K562 (cell line): ENCODE measurements around the gene RALA. TPM values are rescaled to one million over a fixed set of nuclear protein-coding genes. Genes with fewer than 3 reads are reported as not detected.

Experiments
- ATAC-seq: fragments of 200-7000 bp; cut with Tn5 transposase; 3 replicates; pipeline ENCODE4 v1.9.1; 2020; ENCODE audit warnings: moderate library complexity
- BruUV-seq: library from RNA; stranded (reverse); fragments of 400-500 nt; replicated peaks from 2 replicates; lab custom pipeline; 2021; lab: Mats Ljungman, UMichigan
- CTCF ChIA-PET: fragments of 300-600 bp; formaldehyde crosslinking; extraction: SDS; loops from one replicate; lab custom pipeline; 2021; ENCODE audit warnings: low intra/inter-chr PET ratio; lab: Yijun Ruan, JAX
- POLR2A ChIA-PET: fragments of 300-600, 350-650 bp; sonication (Branson Sonifier 250); formaldehyde crosslinking; extraction: SDS; loops from one replicate; lab custom pipeline; 2021; ENCODE audit warnings: antibody characterized with exemption, inconsistent platforms; lab: Yijun Ruan, JAX
- DNase-seq, 4 experiments: peaks; one replicate each; pipeline versions ENCODE4 v3.0.0 to v3.0.0-alpha.2; 2011 to 2018; ENCODE audit warnings: low spot score in 3 of 4, mixed read lengths in 3 of 4; ENCODE audit errors: extremely low read depth in 1 of 4
- FAIRE-seq: peaks from 2 replicates; lab custom pipeline; 2011; peaks lifted over from hg19 to GRCh38; lab: Jason Lieb, UNC
- H2AFZ ChIP-seq: 2 replicates; pipeline ENCODE4 v1.6.0; 2011; ENCODE audit warnings: low read depth, low read length, control low read depth, inconsistent platforms
- H3K27ac ChIP-seq: fragments of 200-600 bp; 3 replicates; pipeline ENCODE4 v1.8.0; 2011; ENCODE audit warnings: low read depth, mild to moderate bottlenecking, control low read depth, inconsistent platforms, low read length, moderate library complexity, mixed read lengths; ENCODE audit errors: extremely low read depth
- H3K27me3 ChIP-seq, 2 experiments: fragments of 300-600 bp in 1 of 2; 2 replicates in 1 of 2; 3 replicates in 1 of 2; pipeline versions ENCODE4 v1.6.0 to v1.8.0; 2011; ENCODE audit warnings: inconsistent platforms in 2 of 2, low read length in 2 of 2, mild to moderate bottlenecking in 1 of 2, mixed read lengths in 1 of 2, moderate library complexity in 1 of 2; ENCODE audit not compliant: control insufficient read depth in 2 of 2, insufficient read depth in 2 of 2
- H3K36me3 ChIP-seq: fragments of 300-600 bp; 3 replicates; pipeline ENCODE4 v1.8.0; 2011; ENCODE audit warnings: mild to moderate bottlenecking, low read length, inconsistent platforms; ENCODE audit not compliant: control insufficient read depth, insufficient read depth
- H3K4me1 ChIP-seq, 2 experiments: fragments of 200-600 bp in 1 of 2; replicated peaks in 1 of 2; 2 replicates in 1 of 2; 3 replicates in 1 of 2; pipeline versions ENCODE4 v1.5.1 to v1.8.0; 2011; ENCODE audit warnings: inconsistent platforms in 2 of 2, low read length in 2 of 2, mild to moderate bottlenecking in 1 of 2, mixed read lengths in 1 of 2, moderate library complexity in 1 of 2; ENCODE audit not compliant: control insufficient read depth in 2 of 2, insufficient read depth in 2 of 2
- H3K4me2 ChIP-seq: 2 replicates; pipeline ENCODE4 v1.6.1; 2011; ENCODE audit warnings: low read length, control low read depth, inconsistent platforms, mixed read lengths; ENCODE audit not compliant: insufficient read depth
- H3K4me3 ChIP-seq: fragments of 200-600 bp; sonication (generic), shearing (Covaris generic); 2 replicates; pipeline ENCODE4 v1.5.1; 2016; ENCODE audit warnings: control low read depth, inconsistent platforms
- H3K79me2 ChIP-seq: fragments of 200-600 bp; 3 replicates; pipeline ENCODE4 v1.8.0; 2011; ENCODE audit warnings: low read length, inconsistent platforms; ENCODE audit not compliant: control insufficient read depth, insufficient read depth
- H3K9ac ChIP-seq, 2 experiments: 2 replicates each; pipeline versions ENCODE4 v1.6.0 to v1.6.1; 2011; ENCODE audit warnings: low read depth in 2 of 2, low read length in 2 of 2, control low read depth in 1 of 2, inconsistent platforms in 1 of 2, mild to moderate bottlenecking in 1 of 2, mixed read lengths in 1 of 2; ENCODE audit not compliant: insufficient read depth in 1 of 2
- H3K9me1 ChIP-seq: one replicate; pipeline ENCODE4 v1.6.0; 2011; ENCODE audit warnings: inconsistent platforms, mild to moderate bottlenecking, low read length, moderate library complexity; ENCODE audit not compliant: control insufficient read depth, insufficient read depth
- H3K9me3 ChIP-seq: replicated peaks from 2 replicates; pipeline ENCODE4 v1.5.1; 2011; ENCODE audit warnings: low read depth, low read length, inconsistent platforms; ENCODE audit not compliant: control insufficient read depth, insufficient read depth
- H4K20me1 ChIP-seq: replicated peaks from 2 replicates; pipeline ENCODE4 v1.6.1; 2011; ENCODE audit warnings: low read length, inconsistent platforms, mixed read lengths; ENCODE audit not compliant: control insufficient read depth, insufficient read depth
- CBFA2T3 ChIP-seq: fragments of 450-650 bp; IDR thresholded peaks from 2 replicates; pipeline ENCODE4 v1.6.1; 2017
- CCNT2 ChIP-seq: IDR thresholded peaks from 2 replicates; pipeline ENCODE4 v1.6.1; 2011; ENCODE audit warnings: borderline replicate concordance, low read depth, mild to moderate bottlenecking, moderate library complexity, mixed read lengths, low read length; ENCODE audit not compliant: insufficient read length; ENCODE audit errors: extremely low read depth
- LEF1 ChIP-seq: fragments of 450-650 bp; IDR thresholded peaks from 2 replicates; pipeline ENCODE4 v1.6.1; 2016; ENCODE audit warnings: mild to moderate bottlenecking
- MTA3 ChIP-seq: fragments of 450-650 bp; formaldehyde crosslinking; IDR thresholded peaks from 2 replicates; pipeline ENCODE4 v1.6.1; 2017; ENCODE audit warnings: mild to moderate bottlenecking, borderline replicate concordance
- NRF1 ChIP-seq, 2 experiments: fragments of 450-650 bp; IDR thresholded peaks in 1 of 2; conservative IDR thresholded peaks in 1 of 2; 2 replicates each; pipeline ENCODE4 v1.6.1; 2014; ENCODE audit warnings: mild to moderate bottlenecking in 2 of 2
- SRSF7 ChIP-seq: fragments of 200-400 bp; formaldehyde crosslinking; optimal IDR thresholded peaks from 2 replicates; pipeline ENCODE3; 2017; ENCODE audit warnings: mild to moderate bottlenecking, low read depth, low read length
- ZNF444 ChIP-seq: fragments of 250-450 bp; sonication (Bioruptor Pico); IDR thresholded peaks from 2 replicates; pipeline ENCODE4 v1.4.0; 2020; ENCODE audit warnings: mild to moderate bottlenecking, moderate library complexity
- ZNF695 ChIP-seq: fragments of 450-650 bp; formaldehyde crosslinking; IDR thresholded peaks from 2 replicates; pipeline ENCODE4 v1.4.0; 2020; ENCODE audit warnings: mild to moderate bottlenecking, moderate library complexity
- WGBS: fragments of 100-300 bp; shearing (Covaris generic); methylation state at CpG from one replicate; pipeline ENCODE4 v1.1.6; 2016; ENCODE audit warnings: low coverage, mixed read lengths; ENCODE audit not compliant: insufficient coverage; ENCODE audit errors: missing lambda C conversion rate; 5-methylcytosine and 5-hydroxymethylcytosine counted together
- in situ Hi-C: fragments of 300-500 bp; cut with MboI; formaldehyde crosslinking; loops from 4 replicates; pipeline ENCODE4 v1.15.0; 2018; ENCODE audit warnings: inconsistent platforms, mixed read lengths
- intact Hi-C: fragments of 100-400 bp; cut with micrococcal nuclease; formaldehyde crosslinking; loops from 2 replicates; pipeline ENCODE4 v1.14.2; 2022
- polyA plus RNA-seq, 8 experiments: library from polyadenylated mRNA; depleted of rRNA in 4 of 8; stranded (reverse) in 5 of 8; unstranded in 3 of 8; fragments of >200 nt; fragmentation: Nextera tagmentation in 2 of 8; fragmentation: Illumina TruSeq in 1 of 8; extraction: Ambion mirVana in 2 of 8; extraction: Trizol in 1 of 8; gene quantifications; 2 replicates each; pipeline versions ENCODE4 v1.2.1 to v1.2.3, GENCODE V29; 2011 to 2014; ENCODE audit warnings: inconsistent platforms in 1 of 8, missing spikeins in 1 of 8
- total RNA-seq, 7 experiments: library from RNA; depleted of rRNA in 6 of 7; stranded (reverse); fragments of >200 nt in 6 of 7; fragmentation: Illumina TruSeq in 2 of 7; extraction: Trizol in 2 of 7; gene quantifications; 2 replicates each; pipeline versions ENCODE4 v1.2.1 to v1.2.3, GENCODE V29; 2011 to 2021; ENCODE audit warnings: low replicate concordance in 1 of 7
- TF ChIP-seq, protein P1 (sequence below): fragments of 450-650 bp; IDR thresholded peaks from 2 replicates; pipeline ENCODE4 v1.6.1; 2016; ENCODE audit warnings: mild to moderate bottlenecking, moderate library complexity
- TF ChIP-seq, protein P2 (sequence below): fragments of 200-400 bp; formaldehyde crosslinking; IDR thresholded peaks from 2 replicates; pipeline ENCODE4 v1.6.1; 2017; ENCODE audit warnings: mild to moderate bottlenecking, low read depth, low read length, moderate library complexity

RALA gene
- total and polyA plus RNA-seq, 9 of the 15 experiments (the other 6 are each of a cell fraction or from before 2014, with no cell fraction given) = 7.2 to 28.0 (median 25.7) TPM

DNA sequence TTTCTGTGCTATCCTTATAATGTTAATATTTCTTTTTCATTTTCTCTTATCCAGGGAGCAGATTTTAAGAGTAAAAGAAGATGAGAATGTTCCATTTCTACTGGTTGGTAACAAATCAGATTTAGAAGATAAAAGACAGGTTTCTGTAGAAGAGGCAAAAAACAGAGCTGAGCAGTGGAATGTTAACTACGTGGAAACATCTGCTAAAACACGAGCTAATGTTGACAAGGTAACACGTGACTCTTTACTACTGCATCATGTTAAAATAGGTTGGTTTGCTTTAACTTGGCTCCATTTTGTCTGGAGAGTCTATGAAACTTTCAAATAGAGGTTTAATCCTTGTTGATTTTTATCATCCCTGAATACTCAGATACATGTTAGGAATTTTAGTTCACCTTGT is 73.3 kb downstream of the RALA start:
- Histone ChIP-seq H2AFZ (no peak overlapping the region), H3K79me2 (no peaks in the 10 kb centered on the region), H4K20me1 (no peaks in the 10 kb centered on the region), H3K4me1 (no peaks in the 10 kb centered on the region), H3K36me3 (peaks cover 52% of the 10 kb centered on the region), H3K4me2 (no peak overlapping the region), H3K9ac (no peak overlapping the region), H3K27ac (no peak overlapping the region), H3K9me3 (no peaks in the 10 kb centered on the region), H3K9me1 (no peaks in the 10 kb centered on the region), H3K27me3 (no peaks in the 10 kb centered on the region), H3K4me3 (no peak overlapping the region)
- intact Hi-C loops = no loop called here
- DNase-seq = no peak
- BruUV-seq = no TSS peak
- ChIA-PET POLR2A (interaction anchor here (0.8 kb wide), 1 partner anchor 14 kb away, joined by 3 read pairs; no protein-coding TSS in a partner anchor), CTCF (no interaction called here)
- in situ Hi-C loops = no loop called here
- FAIRE-seq = no peak
- 78% methylated on average over 3 of the region's 3 CpGs for whole genome bisulfite sequencing
- no peak for ATAC-seq
- TF ChIP-seq, protein P1, sequence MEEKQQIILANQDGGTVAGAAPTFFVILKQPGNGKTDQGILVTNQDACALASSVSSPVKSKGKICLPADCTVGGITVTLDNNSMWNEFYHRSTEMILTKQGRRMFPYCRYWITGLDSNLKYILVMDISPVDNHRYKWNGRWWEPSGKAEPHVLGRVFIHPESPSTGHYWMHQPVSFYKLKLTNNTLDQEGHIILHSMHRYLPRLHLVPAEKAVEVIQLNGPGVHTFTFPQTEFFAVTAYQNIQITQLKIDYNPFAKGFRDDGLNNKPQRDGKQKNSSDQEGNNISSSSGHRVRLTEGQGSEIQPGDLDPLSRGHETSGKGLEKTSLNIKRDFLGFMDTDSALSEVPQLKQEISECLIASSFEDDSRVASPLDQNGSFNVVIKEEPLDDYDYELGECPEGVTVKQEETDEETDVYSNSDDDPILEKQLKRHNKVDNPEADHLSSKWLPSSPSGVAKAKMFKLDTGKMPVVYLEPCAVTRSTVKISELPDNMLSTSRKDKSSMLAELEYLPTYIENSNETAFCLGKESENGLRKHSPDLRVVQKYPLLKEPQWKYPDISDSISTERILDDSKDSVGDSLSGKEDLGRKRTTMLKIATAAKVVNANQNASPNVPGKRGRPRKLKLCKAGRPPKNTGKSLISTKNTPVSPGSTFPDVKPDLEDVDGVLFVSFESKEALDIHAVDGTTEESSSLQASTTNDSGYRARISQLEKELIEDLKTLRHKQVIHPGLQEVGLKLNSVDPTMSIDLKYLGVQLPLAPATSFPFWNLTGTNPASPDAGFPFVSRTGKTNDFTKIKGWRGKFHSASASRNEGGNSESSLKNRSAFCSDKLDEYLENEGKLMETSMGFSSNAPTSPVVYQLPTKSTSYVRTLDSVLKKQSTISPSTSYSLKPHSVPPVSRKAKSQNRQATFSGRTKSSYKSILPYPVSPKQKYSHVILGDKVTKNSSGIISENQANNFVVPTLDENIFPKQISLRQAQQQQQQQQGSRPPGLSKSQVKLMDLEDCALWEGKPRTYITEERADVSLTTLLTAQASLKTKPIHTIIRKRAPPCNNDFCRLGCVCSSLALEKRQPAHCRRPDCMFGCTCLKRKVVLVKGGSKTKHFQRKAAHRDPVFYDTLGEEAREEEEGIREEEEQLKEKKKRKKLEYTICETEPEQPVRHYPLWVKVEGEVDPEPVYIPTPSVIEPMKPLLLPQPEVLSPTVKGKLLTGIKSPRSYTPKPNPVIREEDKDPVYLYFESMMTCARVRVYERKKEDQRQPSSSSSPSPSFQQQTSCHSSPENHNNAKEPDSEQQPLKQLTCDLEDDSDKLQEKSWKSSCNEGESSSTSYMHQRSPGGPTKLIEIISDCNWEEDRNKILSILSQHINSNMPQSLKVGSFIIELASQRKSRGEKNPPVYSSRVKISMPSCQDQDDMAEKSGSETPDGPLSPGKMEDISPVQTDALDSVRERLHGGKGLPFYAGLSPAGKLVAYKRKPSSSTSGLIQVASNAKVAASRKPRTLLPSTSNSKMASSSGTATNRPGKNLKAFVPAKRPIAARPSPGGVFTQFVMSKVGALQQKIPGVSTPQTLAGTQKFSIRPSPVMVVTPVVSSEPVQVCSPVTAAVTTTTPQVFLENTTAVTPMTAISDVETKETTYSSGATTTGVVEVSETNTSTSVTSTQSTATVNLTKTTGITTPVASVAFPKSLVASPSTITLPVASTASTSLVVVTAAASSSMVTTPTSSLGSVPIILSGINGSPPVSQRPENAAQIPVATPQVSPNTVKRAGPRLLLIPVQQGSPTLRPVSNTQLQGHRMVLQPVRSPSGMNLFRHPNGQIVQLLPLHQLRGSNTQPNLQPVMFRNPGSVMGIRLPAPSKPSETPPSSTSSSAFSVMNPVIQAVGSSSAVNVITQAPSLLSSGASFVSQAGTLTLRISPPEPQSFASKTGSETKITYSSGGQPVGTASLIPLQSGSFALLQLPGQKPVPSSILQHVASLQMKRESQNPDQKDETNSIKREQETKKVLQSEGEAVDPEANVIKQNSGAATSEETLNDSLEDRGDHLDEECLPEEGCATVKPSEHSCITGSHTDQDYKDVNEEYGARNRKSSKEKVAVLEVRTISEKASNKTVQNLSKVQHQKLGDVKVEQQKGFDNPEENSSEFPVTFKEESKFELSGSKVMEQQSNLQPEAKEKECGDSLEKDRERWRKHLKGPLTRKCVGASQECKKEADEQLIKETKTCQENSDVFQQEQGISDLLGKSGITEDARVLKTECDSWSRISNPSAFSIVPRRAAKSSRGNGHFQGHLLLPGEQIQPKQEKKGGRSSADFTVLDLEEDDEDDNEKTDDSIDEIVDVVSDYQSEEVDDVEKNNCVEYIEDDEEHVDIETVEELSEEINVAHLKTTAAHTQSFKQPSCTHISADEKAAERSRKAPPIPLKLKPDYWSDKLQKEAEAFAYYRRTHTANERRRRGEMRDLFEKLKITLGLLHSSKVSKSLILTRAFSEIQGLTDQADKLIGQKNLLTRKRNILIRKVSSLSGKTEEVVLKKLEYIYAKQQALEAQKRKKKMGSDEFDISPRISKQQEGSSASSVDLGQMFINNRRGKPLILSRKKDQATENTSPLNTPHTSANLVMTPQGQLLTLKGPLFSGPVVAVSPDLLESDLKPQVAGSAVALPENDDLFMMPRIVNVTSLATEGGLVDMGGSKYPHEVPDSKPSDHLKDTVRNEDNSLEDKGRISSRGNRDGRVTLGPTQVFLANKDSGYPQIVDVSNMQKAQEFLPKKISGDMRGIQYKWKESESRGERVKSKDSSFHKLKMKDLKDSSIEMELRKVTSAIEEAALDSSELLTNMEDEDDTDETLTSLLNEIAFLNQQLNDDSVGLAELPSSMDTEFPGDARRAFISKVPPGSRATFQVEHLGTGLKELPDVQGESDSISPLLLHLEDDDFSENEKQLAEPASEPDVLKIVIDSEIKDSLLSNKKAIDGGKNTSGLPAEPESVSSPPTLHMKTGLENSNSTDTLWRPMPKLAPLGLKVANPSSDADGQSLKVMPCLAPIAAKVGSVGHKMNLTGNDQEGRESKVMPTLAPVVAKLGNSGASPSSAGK = no peak
- TF ChIP-seq LEF1 (no peak), NRF1 (conservative IDR thresholded peaks at IDR 0.05 in 1 of 2, IDR thresholded peaks at IDR 0.05 in 1 of 2) (no peak), CBFA2T3 (no peak), MTA3 (no peak), SRSF7 (no peak), CCNT2 (no peak), ZNF695 (CRISPR knock-in tag) (no peak), ZNF444 (no peak)
- TF ChIP-seq, protein P2, sequence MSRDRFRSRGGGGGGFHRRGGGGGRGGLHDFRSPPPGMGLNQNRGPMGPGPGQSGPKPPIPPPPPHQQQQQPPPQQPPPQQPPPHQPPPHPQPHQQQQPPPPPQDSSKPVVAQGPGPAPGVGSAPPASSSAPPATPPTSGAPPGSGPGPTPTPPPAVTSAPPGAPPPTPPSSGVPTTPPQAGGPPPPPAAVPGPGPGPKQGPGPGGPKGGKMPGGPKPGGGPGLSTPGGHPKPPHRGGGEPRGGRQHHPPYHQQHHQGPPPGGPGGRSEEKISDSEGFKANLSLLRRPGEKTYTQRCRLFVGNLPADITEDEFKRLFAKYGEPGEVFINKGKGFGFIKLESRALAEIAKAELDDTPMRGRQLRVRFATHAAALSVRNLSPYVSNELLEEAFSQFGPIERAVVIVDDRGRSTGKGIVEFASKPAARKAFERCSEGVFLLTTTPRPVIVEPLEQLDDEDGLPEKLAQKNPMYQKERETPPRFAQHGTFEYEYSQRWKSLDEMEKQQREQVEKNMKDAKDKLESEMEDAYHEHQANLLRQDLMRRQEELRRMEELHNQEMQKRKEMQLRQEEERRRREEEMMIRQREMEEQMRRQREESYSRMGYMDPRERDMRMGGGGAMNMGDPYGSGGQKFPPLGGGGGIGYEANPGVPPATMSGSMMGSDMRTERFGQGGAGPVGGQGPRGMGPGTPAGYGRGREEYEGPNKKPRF = no peak
